HepG2 (cell line): ENCODE data around the gene CLDN14. TPM values are rescaled to one million over a fixed set of nuclear protein-coding genes. Genes with fewer than 3 reads are reported as not detected.

ENCODE experiments used
- ATAC-seq: fragments of 200-7000 bp; cut with Tn5 transposase; 3 replicates; pipeline ENCODE4 v1.9.1; 2020; ENCODE audit warnings: mild to moderate bottlenecking, moderate library complexity
- BruUV-seq: library from RNA; stranded (reverse); fragments of 400-500 nt; replicated peaks from 2 replicates; lab custom pipeline; 2021; lab: Mats Ljungman, UMichigan
- CTCF ChIA-PET: fragments of 300-600 bp; formaldehyde crosslinking; extraction: SDS; loops from one replicate; lab custom pipeline; 2021; ENCODE audit warnings: low total read pairs, inconsistent platforms, low intra/inter-chr PET ratio; lab: Yijun Ruan, JAX
- POLR2A ChIA-PET: fragments of 350-600 bp; sonication (Branson Sonifier 250); formaldehyde crosslinking; loops from one replicate; lab custom pipeline; 2020; ENCODE audit warnings: antibody characterized with exemption, inconsistent platforms; lab: Yijun Ruan, JAX
- DNase-seq: peaks from one replicate; pipeline ENCODE4 v3.0.0-alpha.2; 2015; ENCODE audit warnings: low spot score
- FAIRE-seq: peaks from 3 replicates; lab custom pipeline; 2011; peaks lifted over from hg19 to GRCh38; lab: Jason Lieb, UNC
- H2AFZ ChIP-seq: one replicate; pipeline ENCODE4 v1.6.1; 2011; ENCODE audit warnings: low read length, inconsistent platforms
- H3K27ac ChIP-seq: fragments of 300-600 bp; 3 replicates; pipeline ENCODE4 v1.8.0; 2011; ENCODE audit warnings: mixed run types, mild to moderate bottlenecking, mixed read lengths, low read length, inconsistent platforms; ENCODE audit not compliant: insufficient read depth; ENCODE audit errors: extremely low read length
- H3K27me3 ChIP-seq, 2 experiments: fragments of 200-600 bp in 1 of 2; 2 replicates in 1 of 2; 3 replicates in 1 of 2; pipeline versions ENCODE4 v1.6.0 to v1.8.0; 2011; ENCODE audit warnings: low read length in 2 of 2, mild to moderate bottlenecking in 2 of 2, moderate library complexity in 2 of 2, inconsistent platforms in 1 of 2; ENCODE audit not compliant: insufficient read depth in 2 of 2, control insufficient read depth in 1 of 2
- H3K36me3 ChIP-seq, 2 experiments: fragments of 200-600 bp in 1 of 2; replicated peaks in 1 of 2; 2 replicates in 1 of 2; 3 replicates in 1 of 2; pipeline versions ENCODE4 v1.5.1 to v1.8.0; 2011; ENCODE audit warnings: low read length in 2 of 2, inconsistent platforms in 1 of 2; ENCODE audit not compliant: insufficient read depth in 2 of 2, control insufficient read depth in 1 of 2
- H3K4me1 ChIP-seq: 2 replicates; pipeline ENCODE4 v1.5.1; 2012; ENCODE audit warnings: low read length, inconsistent platforms; ENCODE audit not compliant: insufficient read depth
- H3K4me2 ChIP-seq: 2 replicates; pipeline ENCODE4 v1.6.0; 2011; ENCODE audit warnings: low read depth, low read length, inconsistent platforms
- H3K4me3 ChIP-seq, 3 experiments: fragments of 200-600 bp in 1 of 3; sonication (generic), shearing (Covaris generic) in 1 of 3; replicated peaks in 1 of 3; 2 replicates each; pipeline ENCODE4 v1.5.1; 2011 to 2016; ENCODE audit warnings: low read length in 3 of 3, inconsistent platforms in 2 of 3, low read depth in 2 of 3, mild to moderate bottlenecking in 2 of 3, control low read depth in 1 of 3, mixed read lengths in 1 of 3; ENCODE audit not compliant: insufficient read depth in 1 of 3
- H3K79me2 ChIP-seq: one replicate; pipeline ENCODE4 v1.6.1; 2011; ENCODE audit warnings: low read length, inconsistent platforms; ENCODE audit not compliant: insufficient read depth
- H3K9ac ChIP-seq: 2 replicates; pipeline ENCODE4 v1.6.0; 2011; ENCODE audit warnings: mild to moderate bottlenecking, low read depth, low read length, inconsistent platforms; ENCODE audit not compliant: insufficient read depth
- H3K9me3 ChIP-seq: 2 replicates; pipeline ENCODE4 v1.5.1; 2012; ENCODE audit warnings: mild to moderate bottlenecking, low read length
- H4K20me1 ChIP-seq: 2 replicates; pipeline ENCODE4 v1.6.0; 2011; ENCODE audit warnings: inconsistent platforms, mild to moderate bottlenecking, low read length, moderate library complexity; ENCODE audit not compliant: insufficient read depth
- ARID5B ChIP-seq: IDR thresholded peaks from 2 replicates; pipeline ENCODE4 v1.4.0; 2020; ENCODE audit warnings: mild to moderate bottlenecking, missing genetic modification reagents
- DMAP1 ChIP-seq: IDR thresholded peaks from 2 replicates; pipeline ENCODE4 v1.6.1; 2016
- ETS1 ChIP-seq: sonication (generic); formaldehyde crosslinking; IDR thresholded peaks from 2 replicates; pipeline ENCODE4 v1.4.0; 2020; ENCODE audit warnings: missing genetic modification reagents
- HDAC6 ChIP-seq: fragments of 200-600 bp; sonication (generic); IDR thresholded peaks from 2 replicates; pipeline ENCODE4 v1.7.0; 2017; ENCODE audit warnings: mild to moderate bottlenecking, antibody characterized with exemption, low read length, low read depth
- HOXA3 ChIP-seq: sonication (generic); formaldehyde crosslinking; IDR thresholded peaks from 2 replicates; pipeline ENCODE4 v1.5.0; 2020; ENCODE audit warnings: missing genetic modification reagents
- PCBP2 ChIP-seq: fragments of 200-400 bp; formaldehyde crosslinking; optimal IDR thresholded peaks from 2 replicates; pipeline ENCODE3; 2018; ENCODE audit warnings: low read length, low read depth; ENCODE audit not compliant: poor library complexity, severe bottlenecking
- PHF5A ChIP-seq: IDR thresholded peaks from one replicate; pipeline ENCODE4 v1.6.1; 2018; ENCODE audit warnings: low read depth, missing genetic modification reagents; ENCODE audit not compliant: unreplicated experiment
- ZFY ChIP-seq: sonication (generic); formaldehyde crosslinking; IDR thresholded peaks from 2 replicates; pipeline ENCODE4 v1.4.0; 2020; ENCODE audit warnings: missing genetic modification reagents
- ZNF138 ChIP-seq: sonication (generic); formaldehyde crosslinking; IDR thresholded peaks from 2 replicates; pipeline ENCODE4 v1.5.0; 2020; ENCODE audit warnings: mild to moderate bottlenecking, low read depth, missing genetic modification reagents
- ZNF263 ChIP-seq: sonication (generic); formaldehyde crosslinking; IDR thresholded peaks from 2 replicates; pipeline ENCODE4 v1.4.0; 2020; ENCODE audit warnings: missing genetic modification reagents
- ZNF441 ChIP-seq: sonication (generic); formaldehyde crosslinking; IDR thresholded peaks from 2 replicates; pipeline ENCODE4 v1.7.0; 2021; ENCODE audit warnings: missing genetic modification reagents, borderline replicate concordance
- ZNF547 ChIP-seq: sonication (generic); formaldehyde crosslinking; IDR thresholded peaks from 2 replicates; pipeline ENCODE4 v1.5.1; 2020; ENCODE audit warnings: mild to moderate bottlenecking, missing genetic modification reagents
- ZNF564 ChIP-seq: sonication (generic); formaldehyde crosslinking; IDR thresholded peaks from 2 replicates; pipeline ENCODE4 v1.8.1; 2023; ENCODE audit warnings: mild to moderate bottlenecking, missing genetic modification reagents
- WGBS: methylation state at CpG from one replicate; pipeline ENCODE4 v1.1.6; 2017; ENCODE audit warnings: low lambda C conversion rate; 5-methylcytosine and 5-hydroxymethylcytosine counted together
- in situ Hi-C: cut with HindIII; loops from 2 replicates; pipeline ENCODE4 v1.10.0; 2017; ENCODE audit warnings: low pct_unique_long_range_greater_than_20kb; ENCODE audit not compliant: extremely low pct_ligation_motif_present
- intact Hi-C: fragments of 100-400 bp; cut with micrococcal nuclease; formaldehyde crosslinking; loops from one replicate; pipeline ENCODE4 v1.10.0; 2022; ENCODE audit not compliant: unreplicated experiment
- polyA plus RNA-seq, 8 experiments: library from polyadenylated mRNA; depleted of rRNA in 3 of 8; stranded (reverse) in 7 of 8; unstranded in 1 of 8; fragments of >200 nt; fragmentation: Illumina TruSeq in 4 of 8; extraction: Trizol in 4 of 8; gene quantifications; 2 replicates each; pipeline versions ENCODE4 v1.2.1 to v1.2.3, GENCODE V29; 2011 to 2016; ENCODE audit warnings: low read depth in 4 of 8, missing spikeins in 1 of 8, mixed read lengths in 1 of 8; ENCODE audit not compliant: insufficient read depth in 1 of 8
- total RNA-seq, 5 experiments: library from RNA; depleted of rRNA; stranded (reverse); fragments of >200 nt; fragmentation: Illumina TruSeq; extraction: Trizol; gene quantifications; 2 replicates each; pipeline ENCODE4 v1.2.3, GENCODE V29; 2016; ENCODE audit warnings: low read depth in 1 of 5
- TF ChIP-seq, protein P1 (sequence below): sonication (generic); formaldehyde crosslinking; IDR thresholded peaks from 2 replicates; pipeline ENCODE4 v1.5.1; 2020; ENCODE audit warnings: mild to moderate bottlenecking, missing genetic modification reagents, moderate library complexity

CLDN14 gene
- total and polyA plus RNA-seq, 2 of the 13 experiments (the other 11 are each of a cell fraction or from before 2014, with no cell fraction given) = 1.1 to 1.4 TPM

GRCh38 chr21:36518883-36519492 lies 39.1 kb upstream of the CLDN14 start:
- Histone ChIP-seq H3K4me1 (no peaks in the 10 kb centered on the region), H3K9me3 (no peaks in the 10 kb centered on the region), H3K27me3 (0 out of 5 replicates have a peak, but pooled peaks cover 0 to 12% of the 10 kb centered on the region in 2 experiments), H3K4me2 (no peak overlapping the region), H3K9ac (no peak overlapping the region), H4K20me1 (no peaks in the 10 kb centered on the region), H3K36me3 (no peaks in the 10 kb centered on the region), H3K4me3 (no peak overlapping the region), H2AFZ (no peak overlapping the region), H3K27ac (no peak overlapping the region), H3K79me2 (no peaks in the 10 kb centered on the region)
- BruUV-seq = no TSS peak
- no peak for DNase-seq
- TF ChIP-seq PHF5A (CRISPR knock-in tag) = no peak
- no peak for TF ChIP-seq HOXA3
- TF ChIP-seq DMAP1 (CRISPR knock-in tag) = no peak
- no peak for TF ChIP-seq ETS1 (CRISPR knock-in tag)
- no peak for TF ChIP-seq PCBP2
- no peak for TF ChIP-seq ZNF547 (CRISPR knock-in tag)
- TF ChIP-seq ARID5B = no peak
- TF ChIP-seq ZNF441 = no peak
- TF ChIP-seq ZNF138 (CRISPR knock-in tag) = no peak
- TF ChIP-seq, protein P1, sequence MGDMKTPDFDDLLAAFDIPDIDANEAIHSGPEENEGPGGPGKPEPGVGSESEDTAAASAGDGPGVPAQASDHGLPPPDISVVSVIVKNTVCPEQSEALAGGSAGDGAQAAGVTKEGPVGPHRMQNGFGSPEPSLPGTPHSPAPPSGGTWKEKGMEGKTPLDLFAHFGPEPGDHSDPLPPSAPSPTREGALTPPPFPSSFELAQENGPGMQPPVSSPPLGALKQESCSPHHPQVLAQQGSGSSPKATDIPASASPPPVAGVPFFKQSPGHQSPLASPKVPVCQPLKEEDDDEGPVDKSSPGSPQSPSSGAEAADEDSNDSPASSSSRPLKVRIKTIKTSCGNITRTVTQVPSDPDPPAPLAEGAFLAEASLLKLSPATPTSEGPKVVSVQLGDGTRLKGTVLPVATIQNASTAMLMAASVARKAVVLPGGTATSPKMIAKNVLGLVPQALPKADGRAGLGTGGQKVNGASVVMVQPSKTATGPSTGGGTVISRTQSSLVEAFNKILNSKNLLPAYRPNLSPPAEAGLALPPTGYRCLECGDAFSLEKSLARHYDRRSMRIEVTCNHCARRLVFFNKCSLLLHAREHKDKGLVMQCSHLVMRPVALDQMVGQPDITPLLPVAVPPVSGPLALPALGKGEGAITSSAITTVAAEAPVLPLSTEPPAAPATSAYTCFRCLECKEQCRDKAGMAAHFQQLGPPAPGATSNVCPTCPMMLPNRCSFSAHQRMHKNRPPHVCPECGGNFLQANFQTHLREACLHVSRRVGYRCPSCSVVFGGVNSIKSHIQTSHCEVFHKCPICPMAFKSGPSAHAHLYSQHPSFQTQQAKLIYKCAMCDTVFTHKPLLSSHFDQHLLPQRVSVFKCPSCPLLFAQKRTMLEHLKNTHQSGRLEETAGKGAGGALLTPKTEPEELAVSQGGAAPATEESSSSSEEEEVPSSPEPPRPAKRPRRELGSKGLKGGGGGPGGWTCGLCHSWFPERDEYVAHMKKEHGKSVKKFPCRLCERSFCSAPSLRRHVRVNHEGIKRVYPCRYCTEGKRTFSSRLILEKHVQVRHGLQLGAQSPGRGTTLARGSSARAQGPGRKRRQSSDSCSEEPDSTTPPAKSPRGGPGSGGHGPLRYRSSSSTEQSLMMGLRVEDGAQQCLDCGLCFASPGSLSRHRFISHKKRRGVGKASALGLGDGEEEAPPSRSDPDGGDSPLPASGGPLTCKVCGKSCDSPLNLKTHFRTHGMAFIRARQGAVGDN (CRISPR knock-in tag) = no peak
- no peak for TF ChIP-seq ZNF564 (CRISPR knock-in tag)
- TF ChIP-seq ZNF263 (CRISPR knock-in tag) = no peak
- no peak for TF ChIP-seq HDAC6
- no peak for TF ChIP-seq ZFY (CRISPR knock-in tag)
- intact Hi-C loops (no loop called here), in situ Hi-C loops (no loop called here)
- WGBS = 40% methylated on average over 10 of the region's 10 CpGs
- no peak for FAIRE-seq
- ChIA-PET CTCF (no interaction called here), POLR2A (no interaction called here)
- ATAC-seq = no peak
